Gastrocnemius medialis (tissue), 4 donors: ENCODE results near the gene MEP1A.

ENCODE experiments used
- POLR2A ChIP-seq, 2 donors: fragments of 450-650 bp; IDR thresholded peaks; one replicate each; pipeline ENCODE4 v1.6.1; 2017; ENCODE audit warnings: antibody characterized with exemption in 2 of 2, mild to moderate bottlenecking in 2 of 2, moderate library complexity in 2 of 2
- TF ChIP-seq, protein P1 (sequence below), 5 experiments: fragments of 450-650 bp in 3 of 5; fragments of 200-600 bp in 2 of 5; sonication (generic) in 2 of 5; IDR thresholded peaks in 4 of 5; conservative IDR thresholded peaks in 1 of 5; 1 replicate in 4 of 5; 2 replicates in 1 of 5; pipeline ENCODE4 v1.5.1; 2016 to 2019; ENCODE audit warnings: antibody characterized with exemption in 5 of 5, mild to moderate bottlenecking in 3 of 5, moderate library complexity in 3 of 5

DNA sequence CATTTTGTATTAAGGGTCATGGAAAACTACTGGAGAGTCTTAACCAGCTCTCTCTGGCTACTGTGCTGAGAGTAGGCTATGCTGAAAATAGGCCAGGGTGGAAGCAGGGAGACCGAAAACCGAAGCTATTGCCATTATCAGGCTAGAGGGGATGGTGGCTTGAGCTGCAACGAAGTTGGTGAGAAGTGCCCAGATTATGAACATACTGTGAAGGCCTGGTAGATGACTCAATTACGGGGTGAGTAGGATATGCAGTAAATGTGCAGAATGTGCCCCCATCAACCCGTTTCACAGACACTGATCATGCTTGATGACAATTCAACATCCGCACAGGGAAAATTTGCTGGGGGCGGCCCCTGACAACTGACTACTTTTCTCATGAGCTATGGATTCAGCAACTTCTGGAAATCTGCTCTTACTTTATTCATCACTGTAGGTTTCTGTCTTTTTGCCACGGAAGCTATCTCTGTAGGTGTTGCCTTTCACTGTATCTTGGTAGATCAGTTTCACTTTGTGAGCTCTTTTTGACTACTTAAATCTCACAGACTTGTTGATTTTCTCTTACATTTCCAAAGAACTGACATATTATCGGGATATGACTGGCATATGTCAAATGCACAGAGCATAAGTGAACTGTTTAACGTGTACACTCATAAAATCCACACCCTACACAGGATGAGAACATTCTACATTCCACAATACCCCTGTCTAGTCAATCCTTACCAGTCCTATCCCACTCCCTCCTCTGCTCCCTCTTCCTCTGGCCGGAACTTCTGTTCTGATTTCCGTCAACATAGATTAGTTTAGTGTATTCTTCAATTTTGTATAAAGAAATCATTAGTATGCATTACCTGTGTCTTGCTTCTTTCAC, 15.5 kb upstream of the MEP1A start:
- TF ChIP-seq, protein P1, sequence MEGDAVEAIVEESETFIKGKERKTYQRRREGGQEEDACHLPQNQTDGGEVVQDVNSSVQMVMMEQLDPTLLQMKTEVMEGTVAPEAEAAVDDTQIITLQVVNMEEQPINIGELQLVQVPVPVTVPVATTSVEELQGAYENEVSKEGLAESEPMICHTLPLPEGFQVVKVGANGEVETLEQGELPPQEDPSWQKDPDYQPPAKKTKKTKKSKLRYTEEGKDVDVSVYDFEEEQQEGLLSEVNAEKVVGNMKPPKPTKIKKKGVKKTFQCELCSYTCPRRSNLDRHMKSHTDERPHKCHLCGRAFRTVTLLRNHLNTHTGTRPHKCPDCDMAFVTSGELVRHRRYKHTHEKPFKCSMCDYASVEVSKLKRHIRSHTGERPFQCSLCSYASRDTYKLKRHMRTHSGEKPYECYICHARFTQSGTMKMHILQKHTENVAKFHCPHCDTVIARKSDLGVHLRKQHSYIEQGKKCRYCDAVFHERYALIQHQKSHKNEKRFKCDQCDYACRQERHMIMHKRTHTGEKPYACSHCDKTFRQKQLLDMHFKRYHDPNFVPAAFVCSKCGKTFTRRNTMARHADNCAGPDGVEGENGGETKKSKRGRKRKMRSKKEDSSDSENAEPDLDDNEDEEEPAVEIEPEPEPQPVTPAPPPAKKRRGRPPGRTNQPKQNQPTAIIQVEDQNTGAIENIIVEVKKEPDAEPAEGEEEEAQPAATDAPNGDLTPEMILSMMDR (IDR thresholded peaks at IDR 0.05 in 4 of 5, conservative IDR thresholded peaks at IDR 0.05 in 1 of 5), result no peak
- no peak for TF ChIP-seq POLR2A (IDR thresholded peaks at IDR 0.05)
